Eye (tissue), 1 donor: ENCODE measurements around the gene NRCAM.
"Not testable (repeated sequence)": the region's sequence is repeated elsewhere in the genome, so short reads cannot be mapped to it uniquely, and the experiment has no call there.

Source experiments
- DNase-seq: peaks from one replicate; pipeline ENCODE4 v3.0.0-alpha.2; 2015

The NRCAM gene

GRCh38 chr7:108303332-108303731, 152.9 kb downstream of the NRCAM start:
- DNase-seq = no peak

- DNase-seq = no peak
Observed at GRCh38 chr7:108301387-108301786, 154.8 kb downstream of the NRCAM start.

GRCh38 chr7:108299251-108299973, 156.8 kb downstream of the NRCAM start:
- no peak for DNase-seq

- no peak for DNase-seq
Observed at GRCh38 chr7:108296911-108297310, 159.3 kb downstream of the NRCAM start.

GRCh38 chr7:108294595-108294994, 161.6 kb downstream of the NRCAM start:
- DNase-seq = no peak

- peak; percentile 67 for DNase-seq
Observed at GRCh38 chr7:108293149-108293612, 163.1 kb downstream of the NRCAM start.

- no peak for DNase-seq
Observed at GRCh38 chr7:108292541-108292940, 163.7 kb downstream of the NRCAM start.

- no peak for DNase-seq
Observed at GRCh38 chr7:108291791-108292440, 164.3 kb downstream of the NRCAM start.

GRCh38 chr7:108291152-108291508, 165.1 kb downstream of the NRCAM start:
- DNase-seq = no peak

GRCh38 chr7:108290459-108291151, 165.6 kb downstream of the NRCAM start:
- no peak for DNase-seq

GRCh38 chr7:108289852-108290251, 166.4 kb downstream of the NRCAM start:
- DNase-seq = no peak

- no peak for DNase-seq
Observed at GRCh38 chr7:108287857-108288256, 168.4 kb downstream of the NRCAM start.

- DNase-seq = no peak
Observed at GRCh38 chr7:108286290-108286904, 169.8 kb downstream of the NRCAM start.

- DNase-seq = no peak
Observed at GRCh38 chr7:108285778-108286177, 170.5 kb downstream of the NRCAM start.

- DNase-seq = no peak
Observed at GRCh38 chr7:108285003-108285368, 171.2 kb downstream of the NRCAM start.

GRCh38 chr7:108284349-108285002, 171.8 kb downstream of the NRCAM start:
- no peak for DNase-seq

- no peak for DNase-seq
Observed at GRCh38 chr7:108283252-108283651, 173.0 kb downstream of the NRCAM start.

- no peak for DNase-seq
Observed at GRCh38 chr7:108282427-108282996, 173.7 kb downstream of the NRCAM start.

- DNase-seq = no peak
Observed at GRCh38 chr7:108280136-108280535, 176.1 kb downstream of the NRCAM start.

- DNase-seq = no peak
Observed at GRCh38 chr7:108278776-108279175, 177.5 kb downstream of the NRCAM start.

- no peak for DNase-seq
Observed at GRCh38 chr7:108278281-108278680, 178.0 kb downstream of the NRCAM start.

- DNase-seq = not testable (repeated sequence)
Observed at GRCh38 chr7:108274447-108274846, 181.8 kb downstream of the NRCAM start.

GRCh38 chr7:108272891-108273290, 183.3 kb downstream of the NRCAM start:
- not testable (repeated sequence) for DNase-seq
